Measurements from ENCODE around the gene ACTBL2. TPM values are rescaled to one million over a fixed set of nuclear protein-coding genes. Genes with fewer than 3 reads are reported as not detected.

Gene ACTBL2
- total and polyA plus RNA-seq, 10 donors, result not detected

DNA sequence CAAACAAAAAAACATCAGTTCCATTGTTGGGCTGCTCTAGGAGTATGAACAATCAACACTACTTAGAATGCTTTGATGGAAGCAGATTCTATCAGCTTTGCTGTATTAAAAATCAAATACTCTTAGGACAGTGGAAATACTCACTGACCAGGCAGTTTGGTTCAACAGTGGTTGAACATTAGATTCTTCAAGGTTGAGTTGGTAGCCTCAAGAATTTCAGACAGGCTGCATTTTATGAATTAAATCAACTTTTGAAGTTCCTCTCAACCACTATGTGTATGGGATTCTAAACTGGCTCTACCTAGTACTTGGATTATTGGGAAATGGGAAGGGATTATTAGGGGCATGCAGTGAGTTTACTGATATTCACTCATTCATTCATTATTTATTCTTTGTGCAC, 35.0 kb downstream of the ACTBL2 start:
- TF ChIP-seq POLR2A (IDR thresholded peaks at IDR 0.05) (no peak), POLR2AphosphoS5 (IDR thresholded peaks at IDR 0.05) (no peak)
- TF ChIP-seq, protein P1, sequence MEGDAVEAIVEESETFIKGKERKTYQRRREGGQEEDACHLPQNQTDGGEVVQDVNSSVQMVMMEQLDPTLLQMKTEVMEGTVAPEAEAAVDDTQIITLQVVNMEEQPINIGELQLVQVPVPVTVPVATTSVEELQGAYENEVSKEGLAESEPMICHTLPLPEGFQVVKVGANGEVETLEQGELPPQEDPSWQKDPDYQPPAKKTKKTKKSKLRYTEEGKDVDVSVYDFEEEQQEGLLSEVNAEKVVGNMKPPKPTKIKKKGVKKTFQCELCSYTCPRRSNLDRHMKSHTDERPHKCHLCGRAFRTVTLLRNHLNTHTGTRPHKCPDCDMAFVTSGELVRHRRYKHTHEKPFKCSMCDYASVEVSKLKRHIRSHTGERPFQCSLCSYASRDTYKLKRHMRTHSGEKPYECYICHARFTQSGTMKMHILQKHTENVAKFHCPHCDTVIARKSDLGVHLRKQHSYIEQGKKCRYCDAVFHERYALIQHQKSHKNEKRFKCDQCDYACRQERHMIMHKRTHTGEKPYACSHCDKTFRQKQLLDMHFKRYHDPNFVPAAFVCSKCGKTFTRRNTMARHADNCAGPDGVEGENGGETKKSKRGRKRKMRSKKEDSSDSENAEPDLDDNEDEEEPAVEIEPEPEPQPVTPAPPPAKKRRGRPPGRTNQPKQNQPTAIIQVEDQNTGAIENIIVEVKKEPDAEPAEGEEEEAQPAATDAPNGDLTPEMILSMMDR (IDR thresholded peaks at IDR 0.05 in 8 of 11, conservative IDR thresholded peaks at IDR 0.05 in 3 of 11), result no peak
- H3K4me1 ChIP-seq, result peaks cover 0 to 14% (median 4%) of the 10 kb centered on the region in 6 donors
- peaks cover 0 to 11% (median 0%) of the 10 kb centered on the region in 7 donors for H3K27me3 ChIP-seq (replicated peaks in 1 of 7)
- intact Hi-C loops (cut with DNase I; ENCODE audit: low total_unique reads), result no loop called here
- no peak overlapping the region for H3K4me3 ChIP-seq
- no peaks in the 10 kb centered on the region for H3K9me3 ChIP-seq
- no peak for DNase-seq
- no peaks in the 10 kb centered on the region for H3K36me3 ChIP-seq
- H3K27ac ChIP-seq, result no peak overlapping the region

DNA sequence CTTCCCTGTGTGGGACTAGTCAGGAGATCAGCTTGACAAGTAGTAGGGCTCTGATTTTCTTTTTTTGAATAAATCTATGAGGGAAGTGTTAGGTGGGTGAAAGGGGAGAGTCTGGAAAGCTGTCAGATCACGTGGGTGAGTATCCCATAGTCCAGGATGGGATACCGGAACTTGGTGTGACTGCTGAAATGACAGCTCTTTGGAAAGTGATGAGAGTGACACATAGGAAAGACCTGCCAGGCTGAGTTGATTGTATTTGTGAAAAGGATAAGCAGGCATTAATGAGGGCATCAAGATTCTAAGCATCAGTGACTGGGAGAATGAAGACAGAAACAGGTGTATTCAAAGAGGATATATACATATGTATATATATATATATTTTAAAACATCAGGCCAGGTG, 35.6 kb downstream of the ACTBL2 start:
- Histone ChIP-seq H3K27me3 (replicated peaks in 1 of 7) (peaks cover 0 to 11% (median 0%) of the 10 kb centered on the region in 7 donors), H3K9me3 (no peaks in the 10 kb centered on the region), H3K4me3 (no peak overlapping the region), H3K4me1 (peaks cover 0 to 12% (median 4%) of the 10 kb centered on the region in 6 donors), H3K36me3 (no peaks in the 10 kb centered on the region), H3K27ac (no peak overlapping the region)
- intact Hi-C loops (cut with DNase I; ENCODE audit: low total_unique reads), result no loop called here
- no peak for DNase-seq
- TF ChIP-seq, protein P1 (IDR thresholded peaks at IDR 0.05 in 8 of 11, conservative IDR thresholded peaks at IDR 0.05 in 3 of 11), result no peak
- TF ChIP-seq POLR2AphosphoS5 (IDR thresholded peaks at IDR 0.05) (no peak), POLR2A (IDR thresholded peaks at IDR 0.05) (no peak)
- WGBS, 5 donors, result 79 to 98% (median 82%) methylated on average over 2 of the region's 2 CpGs

DNA sequence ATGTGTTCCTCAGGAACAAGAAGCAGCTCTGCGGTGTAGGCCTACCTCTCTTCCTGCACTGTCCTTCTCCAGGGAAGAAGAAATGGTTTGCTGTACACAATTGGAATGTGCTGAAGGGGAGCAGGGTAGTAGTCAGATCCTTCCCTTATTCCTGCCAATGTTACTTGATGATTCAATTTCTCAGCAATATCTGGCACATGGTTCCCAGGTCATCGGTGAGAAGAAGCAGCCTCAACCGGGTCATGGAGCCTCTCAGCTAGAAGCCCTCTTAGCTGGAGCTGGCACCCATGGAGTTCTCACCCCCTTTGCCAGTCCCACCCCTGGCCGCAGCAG, 36.9 kb downstream of the ACTBL2 start:
- H3K36me3 ChIP-seq, result no peaks in the 10 kb centered on the region
- no peak overlapping the region for H3K27ac ChIP-seq
- H3K4me1 ChIP-seq, result no peaks in the 10 kb centered on the region
- TF ChIP-seq, protein P1 (IDR thresholded peaks at IDR 0.05 in 8 of 11, conservative IDR thresholded peaks at IDR 0.05 in 3 of 11), result no peak
- TF ChIP-seq POLR2AphosphoS5 (IDR thresholded peaks at IDR 0.05), result no peak
- no peak for TF ChIP-seq POLR2A (IDR thresholded peaks at IDR 0.05)
- H3K27me3 ChIP-seq (replicated peaks in 1 of 7), result peaks cover 0 to 11% (median 0%) of the 10 kb centered on the region in 7 donors
- no peaks in the 10 kb centered on the region for H3K9me3 ChIP-seq
- WGBS, 5 donors, result 77 to 91% (median 84%) methylated on average over 4 of the region's 4 CpGs
- no peak for DNase-seq
- intact Hi-C loops (cut with DNase I; ENCODE audit: low total_unique reads), result no loop called here
- H3K4me3 ChIP-seq, result no peak overlapping the region

DNA sequence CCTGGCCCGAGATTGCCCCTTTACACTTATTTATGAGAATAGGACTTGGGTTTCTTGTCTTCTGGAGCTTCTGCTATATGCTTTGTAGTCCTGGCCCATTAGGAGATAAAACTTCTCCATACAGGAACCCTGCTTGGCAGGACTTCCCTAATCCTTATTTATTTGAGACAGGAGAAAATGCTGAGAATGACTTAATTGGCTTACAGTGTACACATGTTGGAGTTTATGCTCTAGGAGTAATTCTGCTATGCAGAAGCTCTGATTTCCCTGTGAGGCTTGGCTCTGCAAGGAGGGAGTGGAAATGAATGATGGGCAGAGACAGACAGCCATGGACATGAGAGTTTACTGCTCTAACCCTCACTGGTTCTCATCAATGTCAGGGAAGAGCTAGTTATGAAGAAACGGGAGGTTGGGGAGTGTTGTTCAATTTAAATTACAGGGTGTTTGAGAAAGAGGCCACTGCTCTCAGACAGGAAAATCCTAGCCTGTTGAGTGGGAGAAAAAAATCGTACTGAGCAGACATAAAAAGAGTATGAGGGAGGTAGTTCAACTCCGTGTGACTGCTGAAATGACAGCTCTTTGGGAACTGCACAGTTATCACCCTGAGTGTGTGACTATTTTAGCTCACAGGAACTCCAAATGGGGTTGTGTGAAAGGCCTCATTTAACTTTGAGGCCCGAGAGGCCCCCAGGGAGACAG, 37.5 kb downstream of the ACTBL2 start:
- H3K4me1 ChIP-seq, result no peaks in the 10 kb centered on the region
- peaks cover 0 to 11% (median 0%) of the 10 kb centered on the region in 7 donors for H3K27me3 ChIP-seq (replicated peaks in 1 of 7)
- TF ChIP-seq POLR2A (IDR thresholded peaks at IDR 0.05), result no peak
- TF ChIP-seq, protein P1 (IDR thresholded peaks at IDR 0.05 in 8 of 11, conservative IDR thresholded peaks at IDR 0.05 in 3 of 11), result no peak
- intact Hi-C loops (cut with DNase I; ENCODE audit: low total_unique reads), result no loop called here
- no peak overlapping the region for H3K4me3 ChIP-seq
- DNase-seq, result no peak
- H3K36me3 ChIP-seq, result no peaks in the 10 kb centered on the region
- H3K9me3 ChIP-seq, result no peaks in the 10 kb centered on the region
- WGBS, 5 donors, result 36 to 56% (median 46%) methylated on average over 5 of the region's 5 CpGs
- no peak overlapping the region for H3K27ac ChIP-seq
